Measurements from ENCODE around the gene ASB6. TPM values are rescaled to one million over a fixed set of nuclear protein-coding genes. Genes with fewer than 3 reads are reported as not detected.

ASB6 gene
- total RNA-seq, 2 experiments from 2014 or later = 19.0 to 21.4 TPM

DNA sequence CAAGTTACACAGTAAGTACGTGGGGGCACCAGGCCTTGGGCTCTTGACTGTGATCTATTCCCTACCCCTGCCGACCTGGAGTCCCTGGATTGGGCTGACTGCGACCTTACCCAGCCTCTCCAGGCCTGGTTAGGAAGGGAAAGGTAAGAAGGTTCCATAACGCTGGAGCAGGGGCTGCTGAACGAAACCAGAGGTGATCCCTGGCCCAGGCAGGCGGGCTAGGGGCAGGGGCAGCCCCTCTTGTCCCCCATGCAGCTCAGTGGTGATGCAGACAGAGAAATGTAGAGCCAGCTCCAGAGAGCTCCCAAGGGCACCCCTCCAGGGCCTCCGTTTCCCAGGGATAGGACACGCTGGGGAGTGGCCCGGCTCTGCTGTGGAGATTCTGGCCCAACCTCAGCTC is 37.6 kb upstream of the ASB6 start:
- no peak for TF ChIP-seq EZH2phosphoT487 (IDR thresholded peaks at IDR 0.05; ENCODE audit: borderline replicate concordance, low read depth, low read length)
- TF ChIP-seq, protein P1, sequence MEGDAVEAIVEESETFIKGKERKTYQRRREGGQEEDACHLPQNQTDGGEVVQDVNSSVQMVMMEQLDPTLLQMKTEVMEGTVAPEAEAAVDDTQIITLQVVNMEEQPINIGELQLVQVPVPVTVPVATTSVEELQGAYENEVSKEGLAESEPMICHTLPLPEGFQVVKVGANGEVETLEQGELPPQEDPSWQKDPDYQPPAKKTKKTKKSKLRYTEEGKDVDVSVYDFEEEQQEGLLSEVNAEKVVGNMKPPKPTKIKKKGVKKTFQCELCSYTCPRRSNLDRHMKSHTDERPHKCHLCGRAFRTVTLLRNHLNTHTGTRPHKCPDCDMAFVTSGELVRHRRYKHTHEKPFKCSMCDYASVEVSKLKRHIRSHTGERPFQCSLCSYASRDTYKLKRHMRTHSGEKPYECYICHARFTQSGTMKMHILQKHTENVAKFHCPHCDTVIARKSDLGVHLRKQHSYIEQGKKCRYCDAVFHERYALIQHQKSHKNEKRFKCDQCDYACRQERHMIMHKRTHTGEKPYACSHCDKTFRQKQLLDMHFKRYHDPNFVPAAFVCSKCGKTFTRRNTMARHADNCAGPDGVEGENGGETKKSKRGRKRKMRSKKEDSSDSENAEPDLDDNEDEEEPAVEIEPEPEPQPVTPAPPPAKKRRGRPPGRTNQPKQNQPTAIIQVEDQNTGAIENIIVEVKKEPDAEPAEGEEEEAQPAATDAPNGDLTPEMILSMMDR (conservative IDR thresholded peaks at IDR 0.05; ENCODE audit: low read length) = no peak
- H4K20me1 ChIP-seq (ENCODE audit: insufficient read depth, low read length) = no peaks in the 10 kb centered on the region
- intact Hi-C loops (cut with micrococcal nuclease; ENCODE audit: unreplicated experiment) = no loop called here

DNA sequence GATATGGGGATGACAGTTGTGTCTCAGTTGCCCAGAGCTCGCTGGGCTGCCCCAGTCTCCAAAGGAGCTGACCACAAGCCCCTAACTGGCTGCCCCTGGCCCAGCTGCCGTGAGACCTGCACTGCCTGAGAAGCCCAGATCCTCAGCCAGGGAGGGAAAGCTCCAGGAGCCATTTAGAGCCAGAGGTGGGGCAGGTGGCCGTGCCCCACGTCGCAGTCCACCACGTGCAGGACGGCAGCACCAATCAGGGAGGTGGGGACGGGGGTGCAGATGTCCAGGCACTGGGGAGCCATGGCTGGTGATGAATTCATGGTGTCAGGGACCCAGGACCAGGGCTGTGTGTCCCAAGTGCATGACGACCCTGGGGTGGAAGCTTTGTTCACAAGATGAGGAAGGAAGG is 36.9 kb upstream of the ASB6 start:
- POLR2A ChIA-PET = no interaction called here
- Histone ChIP-seq H3K4me1 (ENCODE audit: insufficient read depth, low read length, poor library complexity, severe bottlenecking) (no peaks in the 10 kb centered on the region), H3K9me2 (ENCODE audit: insufficient read depth, low read length) (no peaks in the 10 kb centered on the region), H4K20me1 (ENCODE audit: insufficient read depth, low read length) (no peaks in the 10 kb centered on the region), H3K9me3 (ENCODE audit: low read length) (no peaks in the 10 kb centered on the region), H3K4me2 (ENCODE audit: low read length) (no peak overlapping the region), H3K79me2 (ENCODE audit: insufficient read depth, low read depth, low read length) (no peaks in the 10 kb centered on the region), H3K27ac (ENCODE audit: low read depth, low read length, poor library complexity, severe bottlenecking) (no peak overlapping the region), H2AFZ (ENCODE audit: low read length) (no peak overlapping the region), H3K36me3 (ENCODE audit: insufficient read depth, low read length) (no peaks in the 10 kb centered on the region), H3K4me3 (ENCODE audit: low read depth, low read length, poor library complexity, severe bottlenecking) (no peak overlapping the region)
- TF ChIP-seq, protein P1 (conservative IDR thresholded peaks at IDR 0.05; ENCODE audit: low read length) = no peak
- TF ChIP-seq EZH2phosphoT487 (IDR thresholded peaks at IDR 0.05; ENCODE audit: borderline replicate concordance, low read depth, low read length) = no peak
- intact Hi-C loops (cut with micrococcal nuclease; ENCODE audit: unreplicated experiment) = no loop called here
- CTCF ChIA-PET (ENCODE audit: unreplicated experiment) = no interaction called here
- BruUV-seq (replicated peaks) = no TSS peak
- DNase-seq (ENCODE audit: low spot score) = no peak

More for the DNA sequence above, 37.6 kb upstream of the ASB6 start:
- BruUV-seq (replicated peaks) = no TSS peak
- CTCF ChIA-PET (ENCODE audit: unreplicated experiment) = no interaction called here
- H3K9me3 ChIP-seq (ENCODE audit: low read length) = no peaks in the 10 kb centered on the region
- no peak overlapping the region for H3K4me3 ChIP-seq (ENCODE audit: low read depth, low read length, poor library complexity, severe bottlenecking)
- H3K36me3 ChIP-seq (ENCODE audit: insufficient read depth, low read length) = no peaks in the 10 kb centered on the region
- POLR2A ChIA-PET = no interaction called here
- no peak overlapping the region for H2AFZ ChIP-seq (ENCODE audit: low read length)
- H3K27ac ChIP-seq (ENCODE audit: low read depth, low read length, poor library complexity, severe bottlenecking) = no peak overlapping the region
- no peaks in the 10 kb centered on the region for H3K79me2 ChIP-seq (ENCODE audit: insufficient read depth, low read depth, low read length)
- no peak for DNase-seq (ENCODE audit: low spot score)
- H3K4me1 ChIP-seq (ENCODE audit: insufficient read depth, low read length, poor library complexity, severe bottlenecking) = no peaks in the 10 kb centered on the region
- no peaks in the 10 kb centered on the region for H3K9me2 ChIP-seq (ENCODE audit: insufficient read depth, low read length)
- no peak overlapping the region for H3K4me2 ChIP-seq (ENCODE audit: low read length)

DNA sequence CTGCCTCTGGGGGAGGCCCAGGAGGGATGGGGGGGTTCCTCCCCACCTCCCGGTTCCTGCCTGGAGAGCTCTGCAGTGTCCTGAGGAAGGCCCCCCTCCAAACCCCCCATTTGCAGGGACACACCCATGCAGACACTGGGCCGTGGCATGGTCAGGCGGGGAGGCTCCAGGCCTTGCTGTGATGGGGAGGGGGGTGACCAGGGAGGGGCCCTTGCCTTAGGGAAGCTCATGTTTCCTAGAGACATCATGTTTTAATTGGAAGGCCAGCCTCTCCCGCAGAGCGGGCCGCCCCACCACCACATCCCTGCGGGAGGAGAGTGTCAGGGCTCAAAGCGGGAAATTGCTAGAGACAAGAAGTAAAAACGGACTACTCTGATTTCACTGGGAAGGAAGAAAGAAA is 35.5 kb upstream of the ASB6 start:
- ChIA-PET POLR2A (interaction anchor here (0.6 kb wide), 1 partner anchor 394 kb away, joined by 4 read pairs; no protein-coding TSS in a partner anchor), CTCF (ENCODE audit: unreplicated experiment) (no interaction called here)
- Histone ChIP-seq H3K27ac (ENCODE audit: low read depth, low read length, poor library complexity, severe bottlenecking) (no peak overlapping the region), H3K4me3 (ENCODE audit: low read depth, low read length, poor library complexity, severe bottlenecking) (no peak overlapping the region), H3K36me3 (ENCODE audit: insufficient read depth, low read length) (no peaks in the 10 kb centered on the region), H3K79me2 (ENCODE audit: insufficient read depth, low read depth, low read length) (no peaks in the 10 kb centered on the region), H3K4me2 (ENCODE audit: low read length) (no peak overlapping the region), H3K9me3 (ENCODE audit: low read length) (no peaks in the 10 kb centered on the region), H4K20me1 (ENCODE audit: insufficient read depth, low read length) (no peaks in the 10 kb centered on the region), H3K9me2 (ENCODE audit: insufficient read depth, low read length) (no peaks in the 10 kb centered on the region), H3K4me1 (ENCODE audit: insufficient read depth, low read length, poor library complexity, severe bottlenecking) (no peaks in the 10 kb centered on the region), H2AFZ (ENCODE audit: low read length) (no peak overlapping the region)
- BruUV-seq (replicated peaks) = no TSS peak
- intact Hi-C loops (cut with micrococcal nuclease; ENCODE audit: unreplicated experiment) = no loop called here
- TF ChIP-seq, protein P1 (conservative IDR thresholded peaks at IDR 0.05; ENCODE audit: low read length) = no peak
- TF ChIP-seq EZH2phosphoT487 (IDR thresholded peaks at IDR 0.05; ENCODE audit: borderline replicate concordance, low read depth, low read length) = no peak
- DNase-seq (ENCODE audit: low spot score) = no peak
